Vagina (tissue), 2 donors: ENCODE data around the gene TRIM36. TPM values are rescaled to one million over a fixed set of nuclear protein-coding genes. Genes with fewer than 3 reads are reported as not detected.

Experiments used
- DNase-seq, 2 donors: peaks; one replicate each; pipeline ENCODE4 v3.0.0-alpha.2; 2017; ENCODE audit errors: extremely low spot score in 2 of 2
- H3K27ac ChIP-seq: fragments of 200-600 bp; sonication (generic); one replicate; pipeline ENCODE4 v1.5.1; 2019
- H3K27me3 ChIP-seq: fragments of 200-600 bp; sonication (generic); one replicate; pipeline ENCODE4 v1.5.1; 2019
- H3K36me3 ChIP-seq, 2 donors: fragments of 200-600 bp; sonication (generic); one replicate each; pipeline ENCODE4 v1.5.1; 2017 to 2019
- H3K4me1 ChIP-seq: fragments of 200-600 bp; sonication (generic); one replicate; pipeline ENCODE4 v1.5.1; 2019
- H3K4me3 ChIP-seq, 2 donors: fragments of 200-600 bp; sonication (generic); 1 replicate in 1 of 2; 2 replicates in 1 of 2; pipeline ENCODE4 v1.5.1; 2016 to 2019
- H3K9me3 ChIP-seq: fragments of 200-600 bp; sonication (generic); one replicate; pipeline ENCODE4 v1.5.1; 2019
- CTCF ChIP-seq, 3 experiments: fragments of 450-650 bp in 2 of 3; fragments of 200-600 bp in 1 of 3; sonication (generic) in 1 of 3; IDR thresholded peaks; one replicate each; pipeline ENCODE4 v1.5.1; 2017 to 2019; ENCODE audit warnings: antibody characterized with exemption in 3 of 3, mild to moderate bottlenecking in 2 of 3, moderate library complexity in 2 of 3
- POLR2A ChIP-seq, 2 donors: fragments of 450-650 bp; IDR thresholded peaks; one replicate each; pipeline ENCODE4 v1.6.1; 2017; ENCODE audit warnings: antibody characterized with exemption in 2 of 2, mild to moderate bottlenecking in 2 of 2, moderate library complexity in 2 of 2
- POLR2AphosphoS5 ChIP-seq, 2 donors: sonication (generic); formaldehyde crosslinking; IDR thresholded peaks; one replicate each; pipeline ENCODE4 v1.9.0; 2017; ENCODE audit warnings: antibody characterized with exemption in 2 of 2, mild to moderate bottlenecking in 2 of 2, low read depth in 1 of 2; ENCODE audit not compliant: insufficient read depth in 1 of 2
- intact Hi-C: fragments of 100-400 bp; cut with DNase I; formaldehyde crosslinking; loops from one replicate; pipeline ENCODE4 v1.15.1; 2023
- total RNA-seq: library from RNA; depleted of rRNA; stranded (reverse); fragments of >200 nt; gene quantifications from one replicate; pipeline ENCODE4 v1.2.3, GENCODE V29; 2016

The TRIM36 gene
- total RNA-seq, 1 donor from 2014 or later: 2.2 TPM

GRCh38 chr5:115087951-115088350 is 81.8 kb downstream of the TRIM36 start:
- intact Hi-C loops: no loop called here
- H3K27me3 ChIP-seq: no peaks in the 10 kb centered on the region
- H3K36me3 ChIP-seq: no peaks in the 10 kb centered on the region
- no peak overlapping the region for H3K4me3 ChIP-seq
- no peak for DNase-seq
- no peaks in the 10 kb centered on the region for H3K9me3 ChIP-seq
- no peak overlapping the region for H3K27ac ChIP-seq
- TF ChIP-seq POLR2AphosphoS5 (IDR thresholded peaks at IDR 0.05; ENCODE audit: insufficient read depth in 1 of 2, low read depth in 1 of 2) (no peak), POLR2A (IDR thresholded peaks at IDR 0.05) (no peak), CTCF (IDR thresholded peaks at IDR 0.05) (no peak)
- H3K4me1 ChIP-seq: no peaks in the 10 kb centered on the region

DNA sequence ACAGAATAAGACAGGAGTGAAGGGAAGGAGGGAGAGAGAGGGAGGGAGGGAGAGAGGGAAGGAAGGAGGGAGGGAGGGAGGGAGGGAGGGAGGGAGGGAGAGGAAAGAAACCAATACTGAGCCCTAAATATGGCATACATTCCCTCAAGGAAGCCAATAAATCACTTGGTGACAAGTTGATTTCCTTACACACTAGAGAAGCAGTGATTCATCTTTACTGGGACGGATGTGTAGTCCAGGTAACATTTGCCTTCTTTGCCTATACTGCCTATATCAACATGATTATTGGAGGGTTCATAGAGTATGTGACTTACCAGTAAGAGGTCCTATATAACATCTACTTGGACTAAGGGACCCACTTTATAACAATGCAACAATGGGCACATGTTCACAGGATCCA is 83.2 kb downstream of the TRIM36 start:
- Histone ChIP-seq H3K27ac (no peak overlapping the region), H3K27me3 (no peaks in the 10 kb centered on the region), H3K4me3 (no peak overlapping the region), H3K9me3 (no peaks in the 10 kb centered on the region), H3K4me1 (no peaks in the 10 kb centered on the region), H3K36me3 (no peaks in the 10 kb centered on the region)
- DNase-seq: no peak
- TF ChIP-seq POLR2A (IDR thresholded peaks at IDR 0.05): no peak
- TF ChIP-seq CTCF (IDR thresholded peaks at IDR 0.05): no peak
- TF ChIP-seq POLR2AphosphoS5 (IDR thresholded peaks at IDR 0.05; ENCODE audit: insufficient read depth in 1 of 2, low read depth in 1 of 2): no peak
- intact Hi-C loops: no loop called here

DNA sequence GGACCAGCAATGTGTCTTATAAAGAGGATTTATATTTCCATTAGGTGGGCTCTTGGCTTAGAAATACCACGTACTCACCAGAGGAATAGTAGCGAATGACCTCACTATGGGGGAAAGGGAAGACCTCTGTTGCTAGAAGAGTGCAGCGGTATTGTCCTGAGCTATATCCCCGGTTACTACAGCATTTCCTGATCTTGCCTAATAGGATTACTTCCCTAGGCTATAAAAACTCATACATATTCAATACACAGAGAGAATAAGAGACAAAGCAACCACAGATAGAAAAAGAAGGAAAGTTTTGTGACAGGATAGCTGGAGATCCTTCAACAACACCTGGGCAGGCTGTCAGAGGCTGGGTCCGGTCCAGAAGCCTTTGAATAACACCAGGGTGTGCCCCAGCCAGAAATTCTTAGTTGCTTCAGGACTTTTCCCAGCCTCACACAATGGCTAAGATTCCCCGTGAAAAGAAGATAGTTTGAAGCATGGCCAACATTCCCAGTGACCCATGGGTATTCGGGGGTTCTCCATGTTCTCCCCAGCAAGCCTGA is 85.4 kb downstream of the TRIM36 start:
- DNase-seq: no peak
- intact Hi-C loops: no loop called here
- H3K27me3 ChIP-seq: no peaks in the 10 kb centered on the region
- no peaks in the 10 kb centered on the region for H3K4me1 ChIP-seq
- H3K36me3 ChIP-seq: no peaks in the 10 kb centered on the region
- H3K27ac ChIP-seq: no peak overlapping the region
- TF ChIP-seq POLR2AphosphoS5 (IDR thresholded peaks at IDR 0.05; ENCODE audit: insufficient read depth in 1 of 2, low read depth in 1 of 2): no peak
- TF ChIP-seq POLR2A (IDR thresholded peaks at IDR 0.05): no peak
- TF ChIP-seq CTCF (IDR thresholded peaks at IDR 0.05): no peak
- no peaks in the 10 kb centered on the region for H3K9me3 ChIP-seq
- H3K4me3 ChIP-seq: no peak overlapping the region

DNA sequence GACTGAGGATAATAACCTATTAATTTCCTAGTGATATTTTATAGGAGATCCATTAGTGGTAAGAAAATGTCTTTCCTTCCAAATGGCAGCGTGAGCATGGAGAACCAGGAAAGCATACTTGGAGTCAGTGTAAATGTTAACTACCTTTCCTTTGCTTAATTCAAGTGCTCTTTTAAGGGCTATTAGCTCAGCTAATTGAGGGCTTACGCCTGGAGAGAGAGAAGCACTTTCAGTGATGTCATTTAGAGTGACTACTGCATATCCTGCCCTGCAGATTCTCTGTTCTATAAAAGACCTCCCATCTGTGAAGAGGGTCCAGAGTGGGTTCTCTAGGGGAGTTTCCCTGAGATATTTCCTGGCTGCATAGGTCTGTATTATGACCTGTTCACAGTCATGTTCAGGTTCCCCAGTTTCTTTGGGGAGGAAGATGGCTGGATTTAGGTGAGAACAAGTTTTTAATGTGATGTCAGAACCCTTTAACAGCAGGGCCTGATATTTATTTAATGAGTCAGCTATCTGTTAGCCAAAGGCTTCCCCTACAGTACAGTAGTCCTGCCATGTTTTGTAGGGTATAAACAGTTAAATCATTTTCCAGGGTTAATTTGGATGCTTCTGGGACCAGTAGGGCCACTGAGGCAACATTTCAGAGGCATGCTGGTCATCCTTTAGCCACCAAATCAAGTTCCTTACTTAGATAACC is 89.6 kb downstream of the TRIM36 start:
- Histone ChIP-seq H3K4me3 (no peak overlapping the region), H3K36me3 (no peaks in the 10 kb centered on the region), H3K27ac (no peak overlapping the region), H3K27me3 (no peaks in the 10 kb centered on the region), H3K9me3 (no peaks in the 10 kb centered on the region), H3K4me1 (no peaks in the 10 kb centered on the region)
- intact Hi-C loops: no loop called here
- no peak for DNase-seq
- TF ChIP-seq CTCF (IDR thresholded peaks at IDR 0.05): no peak
- TF ChIP-seq POLR2AphosphoS5 (IDR thresholded peaks at IDR 0.05; ENCODE audit: insufficient read depth in 1 of 2, low read depth in 1 of 2): no peak
- no peak for TF ChIP-seq POLR2A (IDR thresholded peaks at IDR 0.05)

Other genes with a start within 250 kb of the TRIM36 start
- gene PGGT1B, start 93.0 kb upstream of the TRIM36 start, total RNA-seq: 5.6 TPM
- 7.9 TPM for gene CCDC112, start 126.7 kb upstream of the TRIM36 start, total RNA-seq